Caki2 (cell line): ENCODE data around the gene SDK1. TPM values are rescaled to one million over a fixed set of nuclear protein-coding genes. Genes with fewer than 3 reads are reported as not detected.
"Not testable (repeated sequence)": the region's sequence is repeated elsewhere in the genome, so short reads cannot be mapped to it uniquely, and the experiment has no call there.

Source experiments
- DNase-seq: peaks from one replicate; pipeline ENCODE4 v3.0.0-alpha.2; 2015; ENCODE audit warnings: low read depth
- in situ Hi-C: cut with HindIII; loops from 2 replicates; pipeline ENCODE4 v1.10.0; 2016; ENCODE audit warnings: low sequenced_read_pairs, low pct_unique_long_range_greater_than_20kb, mixed read lengths
- total RNA-seq: library from RNA; depleted of rRNA; stranded (reverse); fragments of >200 nt; shearing (Covaris generic); gene quantifications from 2 replicates; pipeline ENCODE4 v1.2.3, GENCODE V29; 2014; ENCODE audit warnings: low replicate concordance

The SDK1 gene
- total RNA-seq, 1 experiment from 2014 or later, result 9.1 TPM

- in situ Hi-C loops, result no loop called here
- no peak for DNase-seq
Measured at GRCh38 chr7:4247106-4247876, 946.2 kb downstream of the SDK1 start.

GRCh38 chr7:4248295-4248694 lies 947.2 kb downstream of the SDK1 start:
- in situ Hi-C loops, result no loop called here
- DNase-seq, result no peak

GRCh38 chr7:4249241-4249640 lies 948.2 kb downstream of the SDK1 start:
- in situ Hi-C loops, result no loop called here
- DNase-seq, result no peak

GRCh38 chr7:4255336-4255735 lies 954.3 kb downstream of the SDK1 start:
- no peak for DNase-seq
- in situ Hi-C loops, result no loop called here

GRCh38 chr7:4256286-4256685 lies 955.2 kb downstream of the SDK1 start:
- no peak for DNase-seq
- in situ Hi-C loops, result no loop called here

- in situ Hi-C loops, result no loop called here
- DNase-seq, result no peak
Measured at GRCh38 chr7:4257146-4258111, 956.4 kb downstream of the SDK1 start.

- DNase-seq, in situ Hi-C loops: not testable (repeated sequence)
Measured at GRCh38 chr7:4260116-4260515, 959.1 kb downstream of the SDK1 start.

GRCh38 chr7:4260867-4261600 lies 960.0 kb downstream of the SDK1 start:
- DNase-seq, result no peak
- in situ Hi-C loops, result no loop called here

- in situ Hi-C loops, result no loop called here
- no peak for DNase-seq
Measured at GRCh38 chr7:4261601-4261960, 960.5 kb downstream of the SDK1 start.

GRCh38 chr7:4264206-4264605 lies 963.2 kb downstream of the SDK1 start:
- in situ Hi-C loops, DNase-seq: not testable (repeated sequence)

- in situ Hi-C loops, result no loop called here
- no peak for DNase-seq
Measured at GRCh38 chr7:4265066-4265465, 964.0 kb downstream of the SDK1 start.

GRCh38 chr7:4265676-4266075 lies 964.6 kb downstream of the SDK1 start:
- in situ Hi-C loops, result no loop called here
- no peak for DNase-seq

GRCh38 chr7:4266270-4267040 lies 965.4 kb downstream of the SDK1 start:
- no peak for DNase-seq
- in situ Hi-C loops, result no loop called here

GRCh38 chr7:4267341-4268039 lies 966.4 kb downstream of the SDK1 start:
- DNase-seq, result no peak
- in situ Hi-C loops, result no loop called here

GRCh38 chr7:4268040-4268965 lies 967.3 kb downstream of the SDK1 start:
- in situ Hi-C loops, result no loop called here
- DNase-seq, result no peak

- no peak for DNase-seq
- in situ Hi-C loops, result no loop called here
Measured at GRCh38 chr7:4269086-4269485, 968.0 kb downstream of the SDK1 start.

- in situ Hi-C loops, result no loop called here
- no peak for DNase-seq
Measured at GRCh38 chr7:4269746-4270145, 968.7 kb downstream of the SDK1 start.
